Stimulated activated naive CD4-positive, alpha-beta T cell (primary cell): ENCODE measurements around the gene C16orf74.
A peak's percentile ranks its signal among the peaks of the same experiment; 100 is the strongest.

Experiments
- DNase-seq, 6 experiments: peaks; one replicate each; lab custom pipeline; 2025; lab: John Stamatoyannopoulos, UW

Gene C16orf74

DNA sequence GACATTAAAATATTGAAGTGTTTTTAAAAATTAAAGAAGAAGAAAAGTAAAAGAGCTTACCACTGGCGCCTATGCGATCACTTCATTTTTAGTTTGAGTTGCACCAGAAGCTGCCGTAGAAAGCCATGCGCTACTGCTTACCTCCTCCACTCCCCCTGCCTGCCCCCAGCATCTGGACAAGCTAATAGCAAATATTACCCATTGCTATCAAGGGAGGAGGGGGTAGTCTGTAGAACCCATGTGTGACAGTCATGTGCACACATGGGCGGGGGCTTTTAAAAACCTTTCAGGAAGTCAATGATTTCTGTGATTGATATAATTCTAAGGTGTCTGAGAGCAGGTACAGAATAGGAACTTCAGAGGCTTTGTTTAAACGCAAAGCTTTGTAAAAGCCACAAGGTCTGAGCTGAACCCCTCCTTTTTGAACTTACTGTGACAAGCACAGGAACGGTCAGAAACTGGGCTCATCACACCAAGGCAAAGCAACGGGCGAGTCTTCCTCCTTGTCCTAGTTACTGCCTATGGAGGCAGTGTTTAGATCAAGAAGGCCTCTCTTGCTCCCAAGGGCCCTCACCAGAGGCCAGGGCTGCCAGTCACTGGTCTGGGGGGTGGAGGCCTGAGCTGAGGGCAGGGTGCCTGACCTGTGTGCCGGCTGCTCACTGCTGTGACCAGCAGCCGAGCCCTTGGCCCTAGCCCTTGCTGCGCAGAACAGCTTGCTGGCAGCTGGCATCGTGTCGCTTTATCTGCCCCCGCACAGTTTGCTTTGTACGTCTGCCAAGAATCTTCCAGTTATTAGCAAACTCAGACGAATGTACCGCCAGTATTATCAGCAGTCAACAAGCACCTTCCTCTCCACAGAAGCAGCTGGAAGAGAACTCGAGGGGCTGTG is 77.1 kb downstream of the C16orf74 start:
- no peak for DNase-seq

DNA sequence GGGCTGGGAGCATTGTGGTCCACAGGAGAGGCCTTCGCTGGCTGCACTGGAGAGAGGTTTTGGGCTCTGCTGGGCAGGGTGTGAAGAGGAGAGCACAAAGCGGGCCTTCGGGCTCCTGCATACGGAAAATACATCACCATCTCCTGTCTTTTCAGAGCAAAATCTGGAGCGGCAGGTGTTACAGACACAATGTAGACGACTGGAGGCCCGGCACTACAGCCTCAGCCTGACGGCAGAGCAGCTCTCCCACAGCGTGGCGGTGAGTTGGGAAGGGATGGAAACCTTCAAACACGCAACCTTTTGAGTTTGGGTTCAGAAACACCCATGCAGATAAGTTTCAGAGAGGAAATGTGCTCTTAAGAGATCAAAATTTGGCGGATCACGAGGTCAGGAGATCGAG is 80.1 kb downstream of the C16orf74 start:
- DNase-seq: no peak

DNA sequence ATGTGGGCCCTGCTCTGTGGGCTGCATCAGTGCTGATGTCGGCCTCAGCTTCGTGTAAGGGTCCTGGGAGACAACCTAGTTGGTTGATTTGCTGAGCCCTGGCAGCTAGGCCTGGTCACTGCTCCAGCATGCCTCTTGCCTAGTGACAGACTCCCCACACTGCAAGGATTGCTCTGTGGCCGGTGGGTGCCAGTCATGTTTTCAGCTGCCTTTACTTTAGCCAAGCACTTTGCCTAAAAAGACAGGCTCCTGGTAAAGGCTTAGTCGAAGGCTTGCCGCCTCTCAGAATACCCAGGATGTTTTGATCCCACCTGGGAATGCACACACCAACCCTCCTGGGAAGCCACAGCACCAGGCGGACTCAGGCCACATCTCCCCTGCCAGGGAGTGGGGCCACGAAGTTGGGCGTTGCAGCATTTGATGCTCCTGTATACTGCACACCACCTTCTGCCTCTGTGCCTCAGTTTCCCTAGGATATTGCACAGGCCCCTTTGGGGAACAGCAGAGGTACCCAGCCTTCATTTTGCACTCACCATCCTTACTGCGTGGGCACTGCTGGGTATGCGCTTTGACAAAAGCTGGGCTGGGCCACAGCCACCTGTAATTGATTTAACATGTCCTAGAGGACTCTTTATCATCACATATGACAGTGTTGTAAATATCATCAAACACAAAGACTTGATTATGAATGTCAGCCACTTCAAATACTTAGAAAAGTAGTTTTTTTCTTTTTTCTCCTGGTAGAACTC is 82.0 kb downstream of the C16orf74 start:
- DNase-seq: no peak

DNA sequence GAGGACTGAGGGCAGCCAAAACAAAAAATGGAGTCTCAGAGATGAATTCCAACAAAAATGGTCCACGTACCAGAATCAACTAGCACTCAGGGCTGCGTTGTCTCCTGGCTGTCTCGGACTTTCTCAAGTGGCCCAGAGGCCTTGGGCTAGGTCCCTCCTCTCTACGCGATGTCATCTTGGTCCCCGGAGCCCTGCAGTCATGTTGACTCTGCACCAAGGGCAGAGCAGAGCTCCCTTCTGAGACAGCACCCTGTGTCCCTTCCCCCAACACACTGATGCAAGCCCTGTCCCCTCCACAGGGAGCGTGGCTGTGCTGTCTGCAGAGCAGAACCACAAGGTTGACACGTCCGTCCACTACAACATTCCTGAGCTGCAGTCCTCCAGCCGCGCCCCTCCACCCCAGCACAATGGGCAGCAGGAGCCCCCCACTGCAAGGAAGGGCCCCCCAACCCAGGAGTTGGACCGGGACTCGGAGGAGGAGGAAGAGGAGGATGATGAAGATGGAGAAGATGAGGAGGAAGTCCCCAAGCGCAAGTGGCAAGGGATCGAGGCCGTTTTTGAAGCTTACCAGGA is 83.0 kb downstream of the C16orf74 start:
- DNase-seq: no peak

DNA sequence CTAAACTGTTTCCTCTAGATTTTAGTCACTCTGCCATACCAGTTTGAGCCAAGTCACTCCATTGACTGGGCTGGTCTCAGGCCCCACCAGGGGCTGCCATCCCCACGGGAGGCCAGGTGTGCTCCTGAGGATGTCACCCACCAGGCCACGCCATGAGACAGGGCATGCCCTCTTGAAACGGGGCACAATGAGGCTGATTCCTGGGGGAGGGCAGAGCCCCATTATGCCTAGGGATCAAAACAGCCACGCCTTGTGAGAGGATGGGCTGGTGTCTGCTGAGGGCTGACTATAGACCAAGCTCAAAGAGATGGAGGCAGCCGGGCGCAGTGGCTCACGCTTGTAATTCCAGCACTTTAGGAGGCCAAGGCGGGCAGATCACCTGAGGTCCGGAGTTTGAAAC is 83.6 kb downstream of the C16orf74 start:
- no peak for DNase-seq

DNA sequence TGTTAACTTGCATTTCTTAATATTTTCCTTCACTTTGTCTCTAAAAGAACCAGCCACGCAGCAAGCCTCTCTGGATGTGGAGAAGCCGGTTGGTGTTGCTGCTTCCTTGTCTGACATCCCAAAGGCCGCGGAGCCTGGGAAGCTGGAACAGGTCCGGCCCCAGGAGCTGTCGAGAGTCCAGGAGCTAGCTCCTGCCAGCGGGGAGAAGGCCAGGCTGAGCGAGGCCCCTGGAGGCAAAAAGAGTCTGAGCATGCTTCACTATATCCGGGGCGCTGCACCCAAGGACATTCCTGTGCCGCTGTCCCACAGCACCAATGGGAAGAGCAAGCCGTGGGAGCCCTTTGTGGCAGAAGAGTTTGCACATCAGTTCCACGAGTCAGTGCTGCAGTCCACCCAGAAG is 85.0 kb downstream of the C16orf74 start:
- DNase-seq: no peak

DNA sequence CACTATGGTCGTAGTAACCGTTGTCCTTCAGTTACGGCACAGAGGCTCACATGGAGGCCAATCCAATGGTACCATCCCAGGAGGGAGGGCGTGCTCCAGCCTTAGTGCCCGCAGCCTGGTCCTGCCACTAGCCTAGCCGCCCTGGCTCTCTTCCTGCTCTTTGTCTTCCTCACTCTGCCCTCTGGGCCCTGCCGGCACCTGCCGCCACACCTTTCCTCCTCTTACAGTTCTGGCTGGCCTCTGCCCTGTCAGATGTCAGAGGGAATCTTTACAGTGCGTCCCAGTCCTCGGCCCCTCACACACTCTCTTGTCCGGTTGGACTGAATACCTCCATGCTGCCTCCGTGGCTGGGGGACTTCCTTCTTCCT is 85.5 kb downstream of the C16orf74 start:
- no peak for DNase-seq

DNA sequence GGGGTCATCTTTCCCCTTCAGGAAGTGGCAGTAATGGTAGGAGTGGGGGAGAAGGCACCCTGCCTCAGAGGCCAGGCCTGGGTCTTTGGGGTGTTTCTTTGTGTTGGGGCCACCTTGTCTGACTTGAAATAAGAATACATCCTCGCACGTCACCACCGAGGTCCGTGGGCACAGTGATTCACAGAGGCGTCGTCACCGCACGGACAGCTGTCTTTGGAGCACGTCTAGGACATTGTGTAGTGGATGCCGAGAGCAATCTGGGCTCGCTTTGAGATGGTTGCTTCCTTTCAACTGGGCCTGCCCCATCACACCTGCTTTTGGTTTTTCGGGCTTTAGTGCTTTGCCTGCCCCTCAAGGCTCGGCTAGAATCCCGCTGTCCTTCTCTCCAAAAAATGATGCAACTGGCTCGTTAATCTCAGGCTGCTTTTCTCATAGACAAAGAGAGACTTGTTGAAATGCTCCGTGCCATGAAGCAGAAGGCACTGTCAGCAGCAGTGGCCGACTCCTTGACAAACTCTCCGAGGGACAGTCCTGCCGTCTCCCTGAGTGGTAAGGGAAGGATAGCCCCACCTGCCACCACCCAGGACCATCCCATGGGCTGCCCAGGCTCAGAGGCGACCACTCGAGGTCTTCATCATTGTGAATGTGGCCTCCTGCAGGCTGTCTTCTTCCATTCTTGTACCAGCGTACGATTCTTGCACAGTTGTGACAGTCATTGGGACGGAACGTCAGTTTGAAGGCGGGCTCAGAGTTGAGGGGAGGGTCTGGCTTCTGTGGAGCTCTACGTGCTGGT is 86.1 kb downstream of the C16orf74 start:
- DNase-seq: no peak

DNA sequence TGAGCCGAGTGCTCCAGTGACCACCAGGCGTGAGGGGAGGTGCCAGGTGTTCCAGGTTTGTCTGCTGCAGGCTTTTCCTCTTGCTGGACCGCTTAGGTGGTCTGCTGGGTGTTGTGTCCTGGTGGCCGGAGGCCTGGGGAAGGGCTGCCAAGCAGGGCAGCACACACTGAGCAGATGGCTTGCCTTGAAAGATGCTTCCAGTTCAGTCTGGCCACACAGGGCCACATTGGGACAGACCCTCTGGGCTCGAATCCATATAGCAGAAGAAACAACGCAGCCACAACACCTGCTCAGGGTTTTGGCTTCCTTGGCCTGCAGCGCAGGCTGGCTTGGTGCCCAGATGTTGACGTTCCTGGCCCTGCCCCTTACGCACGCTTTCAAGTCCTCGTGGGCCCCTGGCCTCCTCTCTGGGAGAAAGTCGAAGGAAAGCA is 87.0 kb downstream of the C16orf74 start:
- DNase-seq: no peak

DNA sequence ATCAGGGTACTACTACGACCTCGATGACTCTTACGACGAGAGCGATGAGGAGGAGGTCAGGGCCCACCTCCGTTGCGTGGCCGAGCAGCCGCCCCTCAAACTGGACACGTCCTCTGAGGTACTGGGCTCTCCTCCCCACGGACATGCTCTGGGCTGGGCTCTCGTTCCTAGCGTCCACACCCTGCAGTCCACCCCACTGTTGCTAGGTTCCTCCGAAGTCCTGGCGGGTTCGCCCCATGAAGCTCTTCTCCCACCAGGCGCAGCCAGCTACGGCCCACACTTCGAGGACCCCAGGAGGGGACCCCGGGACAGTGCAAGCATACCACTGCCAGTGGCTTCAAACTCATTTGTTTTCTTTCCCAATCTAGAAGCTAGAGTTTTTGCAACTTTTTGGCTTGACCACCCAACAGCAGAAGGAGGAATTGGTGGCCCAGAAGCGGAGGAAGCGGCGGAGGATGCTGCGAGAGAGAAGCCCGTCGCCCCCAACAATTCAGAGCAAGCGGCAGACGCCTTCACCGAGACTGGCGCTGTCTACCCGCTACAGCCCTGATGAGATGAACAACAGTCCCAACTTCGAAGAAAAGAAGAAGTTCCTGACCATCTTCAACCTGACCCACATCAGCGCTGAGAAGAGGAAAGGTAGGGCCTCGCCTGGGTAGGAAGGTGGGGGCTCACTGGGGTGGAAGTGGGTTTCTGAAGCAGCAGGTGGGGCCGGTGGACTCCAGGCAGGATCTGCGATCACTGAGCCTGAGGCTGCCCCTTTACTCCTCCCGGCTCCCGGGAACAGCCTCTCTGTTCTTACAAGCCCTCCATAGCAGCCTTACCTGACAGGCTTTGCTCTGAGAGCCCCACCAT is 87.7 kb downstream of the C16orf74 start:
- no peak for DNase-seq

DNA sequence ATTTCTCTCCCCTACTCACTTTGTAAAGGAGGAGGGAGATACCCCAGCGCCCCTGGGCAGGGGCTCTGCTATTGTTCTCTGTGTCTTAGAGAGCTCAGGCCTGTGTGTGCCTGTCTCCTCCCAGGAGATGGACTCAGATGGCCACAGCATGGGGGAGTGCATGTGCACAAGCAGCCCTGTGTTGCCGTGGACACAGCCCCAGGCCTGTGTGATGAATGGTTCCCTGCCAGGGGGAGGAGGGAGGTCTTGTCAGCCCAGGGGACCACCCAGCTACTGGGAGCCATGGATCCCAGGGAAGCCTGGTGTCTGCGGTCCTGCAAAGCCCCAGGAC is 88.4 kb downstream of the C16orf74 start:
- no peak for DNase-seq

DNA sequence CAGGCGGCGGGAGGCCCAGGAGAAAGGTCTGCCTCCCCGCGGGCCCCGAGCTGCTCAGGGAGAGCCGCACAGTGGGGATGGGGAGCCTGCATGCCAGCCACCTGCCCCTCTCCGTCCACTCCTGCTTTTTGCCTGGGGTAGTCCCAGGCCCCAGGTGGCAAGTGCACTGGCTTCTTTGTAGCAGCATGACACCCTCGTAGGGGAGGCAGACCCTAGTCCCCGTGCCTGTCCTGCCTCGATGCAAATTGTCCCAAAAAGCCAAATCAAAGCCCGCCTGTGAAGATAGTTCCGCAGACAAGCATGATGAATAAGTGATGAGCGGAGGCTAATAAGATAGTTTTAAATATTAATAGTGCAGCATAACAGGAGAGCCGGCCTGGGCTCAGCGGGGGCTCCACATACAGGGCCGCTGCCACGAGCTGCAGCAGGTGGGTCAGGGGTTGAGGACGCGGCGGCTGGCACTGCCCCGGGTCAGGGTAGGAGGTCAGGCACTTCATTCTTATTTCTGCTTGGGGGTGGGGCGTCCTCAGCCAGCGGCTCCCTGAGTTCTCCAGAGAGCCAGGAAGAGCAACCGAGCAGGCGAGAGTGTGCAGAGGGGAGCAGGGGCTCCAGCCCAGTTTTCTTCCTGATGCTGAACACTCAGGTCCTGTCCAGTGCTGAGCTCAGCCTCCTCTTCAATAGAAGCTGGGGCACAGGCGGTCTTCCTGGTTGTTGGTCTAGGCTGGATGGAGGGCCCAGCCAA is 89.0 kb downstream of the C16orf74 start:
- no peak for DNase-seq

DNA sequence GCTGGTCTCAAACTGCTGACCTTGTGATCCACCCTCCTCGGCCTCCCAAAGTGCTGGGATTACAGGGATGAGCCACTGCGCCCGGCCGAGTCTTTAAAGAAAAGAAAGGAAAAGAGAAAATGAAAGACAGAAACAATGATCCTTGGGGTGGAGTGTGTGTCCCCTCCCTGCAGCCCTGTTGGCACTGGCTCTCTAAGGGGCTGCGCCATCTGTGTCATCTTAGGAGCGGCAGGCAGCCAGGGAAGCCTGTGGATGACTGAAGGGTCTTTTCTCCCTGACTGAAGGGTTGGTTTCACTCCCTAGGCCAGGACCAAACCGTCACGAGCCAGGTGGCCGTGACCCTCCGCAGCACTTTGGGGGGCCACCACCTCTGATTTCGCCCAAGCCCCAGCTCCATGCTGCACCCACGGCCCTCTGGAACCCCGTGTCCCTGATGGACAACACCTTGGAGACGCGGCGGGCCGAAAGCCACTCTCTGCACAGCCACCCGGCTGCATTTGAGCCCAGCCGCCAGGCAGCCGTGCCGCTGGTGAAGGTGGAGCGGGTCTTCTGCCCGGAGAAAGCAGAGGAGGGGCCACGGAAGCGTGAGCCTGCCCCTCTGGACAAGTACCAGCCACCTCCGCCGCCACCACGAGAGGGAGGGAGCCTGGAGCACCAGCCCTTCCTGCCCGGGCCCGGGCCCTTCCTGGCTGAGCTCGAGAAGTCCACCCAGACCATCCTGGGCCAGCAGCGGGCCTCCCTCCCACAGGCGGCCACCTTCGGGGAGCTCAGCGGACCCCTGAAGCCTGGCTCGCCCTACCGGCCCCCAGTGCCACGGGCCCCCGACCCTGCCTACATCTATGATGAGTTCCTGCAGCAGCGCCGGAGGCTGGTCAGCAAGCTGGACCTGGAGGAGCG is 89.8 kb downstream of the C16orf74 start:
- no peak for DNase-seq

DNA sequence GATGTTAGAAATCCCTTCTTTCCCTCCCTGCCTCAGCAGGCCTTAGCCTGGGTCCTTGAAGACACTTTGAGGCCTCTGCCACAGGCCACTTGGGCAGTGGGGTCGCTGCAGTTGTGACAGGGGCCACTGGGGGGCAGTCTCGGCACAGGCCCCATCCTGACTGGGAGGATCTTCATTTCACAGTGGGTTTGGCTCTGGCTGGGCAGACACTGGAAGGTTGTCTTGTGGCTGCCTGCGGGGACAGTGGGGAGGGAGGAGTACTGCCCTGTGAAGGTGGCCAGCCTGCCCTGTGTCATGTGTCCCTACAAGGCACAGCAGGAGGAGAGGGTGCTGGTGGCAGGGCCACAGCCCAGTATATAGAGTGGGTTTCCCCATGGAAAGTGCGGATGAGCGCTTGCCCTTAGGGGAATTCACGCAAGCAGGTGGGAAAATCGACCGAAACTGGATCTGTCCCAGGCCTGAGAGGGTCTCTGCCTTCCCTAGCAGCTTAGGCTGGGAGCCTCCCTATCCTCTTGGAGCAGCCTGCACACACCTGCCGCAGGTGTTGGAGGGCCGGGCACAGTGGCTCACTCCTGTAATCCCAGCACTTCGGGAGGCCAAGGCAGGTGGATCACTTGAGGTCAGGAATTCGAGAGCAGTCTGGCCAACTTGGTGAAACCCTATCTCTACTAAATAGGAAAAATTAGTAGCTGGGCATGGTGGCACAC is 90.9 kb downstream of the C16orf74 start:
- peak; percentile 9 to 50 (median 31) for DNase-seq

DNA sequence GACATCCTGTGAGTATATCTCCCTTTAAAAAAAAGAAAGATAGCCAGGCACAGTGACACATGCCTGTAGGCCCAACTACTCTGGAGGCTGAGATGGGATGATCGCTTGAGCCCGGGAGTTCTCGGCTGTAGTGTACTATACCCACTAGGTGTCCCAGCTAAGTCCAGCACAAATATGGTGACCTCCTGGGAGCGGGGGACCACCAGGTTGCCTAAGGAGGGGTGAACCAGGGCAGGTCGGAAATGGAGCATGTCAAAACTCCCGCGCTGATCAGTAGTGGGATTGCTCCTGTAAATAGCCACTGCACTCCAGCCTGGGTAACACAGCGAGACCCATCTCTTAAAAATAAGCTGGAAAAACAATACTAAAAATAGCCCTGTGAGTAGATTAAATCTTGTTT is 91.6 kb downstream of the C16orf74 start:
- no peak for DNase-seq

DNA sequence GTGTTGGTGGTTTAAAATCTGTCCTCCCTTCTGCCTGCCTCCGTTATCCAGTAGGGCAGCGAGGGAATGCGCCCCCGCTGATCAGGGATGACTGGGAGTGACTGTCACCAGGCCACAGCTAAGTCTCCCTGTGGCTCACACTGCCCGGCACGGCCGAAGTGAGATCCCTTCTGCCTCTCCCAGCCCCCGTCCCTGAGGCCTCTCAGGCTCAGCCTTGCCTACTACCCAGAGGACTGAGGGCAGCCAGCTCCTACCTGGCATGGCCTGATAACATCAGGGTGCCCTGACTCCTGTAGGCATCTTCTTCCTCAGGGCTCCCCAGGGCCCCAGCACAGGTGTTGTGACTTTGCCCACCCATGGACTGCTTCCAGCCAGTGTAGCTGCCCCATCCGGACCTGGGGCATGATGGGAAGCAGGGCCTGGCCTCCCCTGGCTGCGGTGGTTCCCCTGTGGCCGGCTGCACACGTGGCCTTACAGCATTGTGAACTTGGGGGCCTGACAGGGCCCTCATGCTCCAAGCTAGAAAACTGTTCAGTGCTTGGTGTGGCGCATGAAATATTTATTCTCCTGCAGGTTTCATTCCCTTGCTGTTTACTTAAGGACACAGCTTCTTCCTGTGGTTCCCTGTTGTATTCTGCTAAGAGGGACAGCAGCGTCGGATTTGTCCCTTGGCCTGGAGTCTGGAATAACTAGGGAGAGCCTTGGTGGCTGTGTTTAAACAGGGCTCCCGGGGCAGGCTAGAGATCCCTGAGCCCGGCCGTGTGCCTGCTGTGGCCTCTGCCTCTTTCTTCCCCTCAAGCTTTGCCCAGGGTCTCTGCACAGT is 92.2 kb downstream of the C16orf74 start:
- DNase-seq: no peak

DNA sequence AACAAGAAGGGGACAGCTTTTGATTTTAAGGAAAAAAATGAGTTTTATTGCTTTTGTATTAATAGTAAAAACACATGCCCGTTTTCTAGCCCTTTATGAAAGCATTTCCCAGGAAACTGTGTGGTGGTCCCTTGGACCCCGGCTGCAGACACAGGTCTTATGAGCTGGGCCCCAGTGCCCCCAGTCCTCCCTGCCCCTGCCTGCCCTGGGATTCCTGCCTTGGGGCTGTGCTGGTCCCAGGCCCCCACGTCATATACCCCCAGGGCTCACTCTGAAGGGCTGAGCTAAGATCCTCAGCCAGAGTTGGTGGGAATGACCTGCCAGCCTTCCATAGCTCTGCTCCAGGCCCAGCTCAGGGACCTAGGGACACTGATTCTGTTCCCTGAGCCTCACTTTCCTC is 92.9 kb downstream of the C16orf74 start:
- no peak for DNase-seq
